DMS79 treated with DMSO at 0.1 percent for 48 hours (cell line): ENCODE measurements around the gene S100A4.
"Not testable (repeated sequence)": the region's sequence is repeated elsewhere in the genome, so short reads cannot be mapped to it uniquely, and the experiment has no call there.

Experiments
- DNase-seq: peaks from one replicate; lab custom pipeline; 2025; lab: John Stamatoyannopoulos, UW

The S100A4 gene

GRCh38 chr1:153545067-153546055, at the start of gene S100A4:
Gene S100A4 (minus strand): TSS chr1:153545806. CDS start chr1:153544794, 1,012 bp downstream.
- DNase-seq, result peak; percentile 93

- peak; percentile 68 for DNase-seq
These were observed 47.1 kb upstream of the S100A4 start for GRCh38 chr1:153592748-153593147.

GRCh38 chr1:153588482-153588881, 42.9 kb upstream of the S100A4 start:
- no peak for DNase-seq

- DNase-seq, result not testable (repeated sequence)
These were observed 42.4 kb upstream of the S100A4 start for GRCh38 chr1:153588033-153588432.

DNA sequence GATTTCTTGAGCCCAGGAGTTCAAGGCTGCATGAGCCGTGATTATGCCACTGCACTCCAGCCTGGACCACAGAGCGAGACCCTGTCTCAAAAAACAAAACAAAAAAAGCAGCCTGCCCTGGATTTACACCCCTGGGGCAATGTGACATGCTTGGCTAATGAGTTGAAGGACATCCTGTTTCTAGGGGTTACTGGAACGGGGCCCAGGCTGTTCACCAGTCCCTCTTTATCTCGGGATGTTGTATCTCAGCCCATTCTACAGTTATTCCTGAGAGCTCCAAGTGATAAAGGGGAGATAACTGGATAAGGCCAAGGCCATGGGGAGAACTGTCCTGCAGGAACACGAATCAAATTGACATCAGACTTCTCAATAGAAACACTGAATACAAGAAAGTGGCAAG, 41.7 kb upstream of the S100A4 start:
- no peak for DNase-seq

DNA sequence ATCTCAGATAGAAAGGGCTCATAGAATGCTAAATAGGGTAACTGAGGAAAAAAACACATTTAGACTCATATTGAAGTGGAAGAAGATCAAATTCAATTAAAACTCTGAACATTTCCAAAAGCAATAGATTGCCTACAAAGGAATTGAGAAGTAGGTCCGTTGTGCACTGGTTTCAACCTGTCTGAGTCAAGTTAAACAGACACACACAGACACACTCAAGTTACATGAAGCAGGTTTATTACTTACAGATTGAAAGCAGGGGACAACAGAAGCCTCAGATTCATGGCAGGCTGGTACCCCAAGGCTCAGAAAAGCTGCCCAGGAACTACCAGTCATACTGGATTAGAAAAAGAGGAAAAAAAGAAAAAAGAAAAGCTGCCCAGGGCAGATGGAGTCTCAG, 40.7 kb upstream of the S100A4 start:
- DNase-seq, result no peak

- DNase-seq, result no peak
These were observed 39.4 kb upstream of the S100A4 start for GRCh38 chr1:153585006-153585405.

GRCh38 chr1:153583976-153584375, 38.4 kb upstream of the S100A4 start:
- DNase-seq, result no peak

- DNase-seq, result not testable (repeated sequence)
These were observed 37.9 kb upstream of the S100A4 start for GRCh38 chr1:153583514-153583913.

DNA sequence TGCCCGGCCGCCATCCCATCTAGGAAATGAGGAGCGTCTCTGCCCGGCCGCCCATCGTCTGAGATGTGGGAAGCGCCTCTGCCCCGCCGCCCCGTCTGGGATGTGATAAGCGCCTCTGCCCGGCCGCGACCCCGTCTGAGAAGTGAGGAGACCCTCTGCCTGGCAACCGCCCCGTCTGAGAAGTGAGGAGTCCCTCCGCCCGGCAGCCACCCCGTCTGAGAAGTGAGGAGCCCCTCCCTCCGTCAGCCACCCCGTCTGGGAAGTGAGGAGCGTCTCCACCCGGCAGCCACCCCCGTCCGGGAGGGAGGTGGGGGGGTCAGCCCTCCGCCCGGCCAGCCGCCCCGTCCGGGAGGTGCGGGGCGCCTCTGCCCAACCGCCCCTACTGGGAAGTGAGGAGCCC, 37.2 kb upstream of the S100A4 start:
- not testable (repeated sequence) for DNase-seq

DNA sequence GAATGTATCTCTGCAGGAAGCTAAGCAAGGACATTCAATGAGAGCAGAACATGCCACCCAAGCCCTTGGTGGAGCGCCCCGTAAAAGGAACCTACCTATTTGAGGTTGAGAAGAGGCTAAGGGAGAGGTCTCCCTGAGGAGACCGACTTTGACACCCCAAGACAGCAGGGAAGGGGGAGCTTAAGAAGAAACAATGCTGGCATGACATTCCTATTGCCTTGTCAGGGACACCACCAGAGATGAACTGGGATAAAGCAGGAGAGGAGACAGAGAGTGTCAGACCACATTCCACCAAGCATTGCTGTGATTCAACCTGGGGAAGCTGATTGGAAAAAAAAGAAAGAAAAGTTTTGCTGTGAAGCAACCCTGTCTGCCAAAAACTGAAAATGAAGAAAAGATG, 33.3 kb upstream of the S100A4 start:
- DNase-seq, result no peak

DNA sequence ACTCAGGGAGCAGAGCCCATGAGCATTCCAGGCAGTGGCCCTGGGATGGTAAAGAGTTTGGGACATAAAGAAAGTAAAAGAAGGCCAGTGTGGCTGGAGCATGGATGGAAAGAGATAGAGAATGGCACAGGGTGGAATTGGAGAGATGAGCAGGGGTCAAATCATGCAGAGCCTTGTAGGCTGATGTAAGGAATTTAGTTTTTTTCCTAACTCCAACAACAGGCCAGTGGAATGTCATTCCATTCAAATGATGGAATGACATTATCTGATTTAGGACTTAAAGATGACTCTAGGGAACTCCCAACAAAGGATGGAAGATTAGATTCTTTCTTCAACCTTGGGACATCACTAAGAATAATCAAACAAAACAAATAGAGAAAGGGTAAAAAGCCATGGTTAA, 32.9 kb upstream of the S100A4 start:
- no peak for DNase-seq

GRCh38 chr1:153577624-153578051, 32.0 kb upstream of the S100A4 start:
- DNase-seq, result no peak

- DNase-seq, result no peak
These were observed 31.5 kb upstream of the S100A4 start for GRCh38 chr1:153577138-153577537.

GRCh38 chr1:153575497-153575896, 29.9 kb upstream of the S100A4 start:
- DNase-seq, result not testable (repeated sequence)

GRCh38 chr1:153575081-153575491, 29.5 kb upstream of the S100A4 start:
- not testable (repeated sequence) for DNase-seq

GRCh38 chr1:153573351-153573750, 27.7 kb upstream of the S100A4 start:
- DNase-seq, result no peak

DNA sequence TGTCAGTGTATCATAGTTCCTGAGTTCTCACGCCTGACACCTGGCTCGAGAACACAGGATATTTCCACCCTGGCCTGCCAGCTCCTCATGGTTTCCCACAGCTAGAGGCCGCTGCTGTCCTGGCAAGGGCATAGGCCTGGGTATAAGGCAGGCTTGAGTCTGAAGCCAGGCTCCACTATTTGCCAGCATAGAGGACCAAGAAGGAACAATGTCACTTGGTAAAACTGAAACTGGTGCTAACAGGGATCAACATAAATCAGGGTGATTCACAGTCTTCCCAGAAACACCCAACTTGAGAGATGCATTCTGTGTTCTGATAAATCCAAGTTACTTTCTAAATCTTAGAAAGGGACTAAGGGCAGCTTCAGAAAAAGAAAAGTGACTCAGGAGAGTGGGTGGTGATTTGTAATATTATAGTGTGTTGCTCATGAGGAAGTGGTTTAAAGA, 27.0 kb upstream of the S100A4 start:
- no peak for DNase-seq

- no peak for DNase-seq
These were observed 26.1 kb upstream of the S100A4 start for GRCh38 chr1:153571706-153572105.

GRCh38 chr1:153570874-153571273, 25.3 kb upstream of the S100A4 start:
- no peak for DNase-seq

DNA sequence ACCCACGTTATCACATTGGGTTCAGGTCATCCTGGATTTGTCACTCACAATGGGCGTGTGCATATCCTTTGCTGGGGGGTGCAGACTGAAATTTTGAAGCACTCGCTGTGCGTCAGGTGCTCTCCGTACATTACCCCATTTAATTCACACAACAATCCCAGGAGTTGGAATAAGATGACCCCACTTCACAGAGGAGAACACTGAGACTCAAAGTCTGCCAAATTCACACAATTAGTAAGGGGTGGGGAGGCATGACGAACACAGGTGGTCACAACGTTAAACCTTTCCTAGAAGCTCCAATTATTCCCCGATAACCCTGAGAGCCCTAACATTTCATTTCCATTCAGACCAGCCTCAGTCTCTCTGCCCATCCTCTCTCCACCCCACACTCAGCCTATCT, 23.9 kb upstream of the S100A4 start:
- no peak for DNase-seq

DNA sequence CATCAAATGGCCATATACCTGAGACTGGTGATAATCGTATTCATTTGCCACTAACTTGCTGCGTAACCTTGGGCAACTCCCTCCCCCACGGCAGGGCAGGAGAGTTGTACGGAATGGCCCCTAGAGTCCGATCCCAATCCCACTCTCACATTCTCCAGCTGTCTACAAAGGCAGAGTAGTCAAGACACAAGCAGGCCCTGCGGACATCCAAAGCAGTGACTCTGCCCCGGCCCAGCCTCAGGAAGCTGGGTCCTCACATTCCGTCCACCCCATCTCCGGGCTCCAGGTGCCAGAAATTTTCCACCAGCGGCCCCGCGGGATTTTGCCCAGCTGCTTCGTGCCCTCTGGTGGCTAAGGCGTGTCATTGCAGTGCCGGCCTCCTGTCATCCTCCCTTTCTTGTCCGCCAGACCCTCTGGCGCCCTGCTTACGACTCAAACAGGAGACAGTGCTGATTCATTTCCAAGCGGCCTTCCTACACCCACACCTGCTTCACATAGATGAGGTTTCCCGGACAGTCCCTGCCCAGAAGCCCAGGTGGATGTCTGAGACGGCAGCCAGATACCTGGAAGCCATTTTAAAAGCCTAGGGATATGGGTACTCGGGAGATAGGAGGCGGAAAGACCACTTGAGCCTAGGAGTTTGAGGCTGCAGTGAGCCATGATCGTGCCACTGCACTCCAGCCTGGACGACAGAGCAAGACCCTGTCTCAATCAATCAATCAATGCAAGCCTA, 22.9 kb upstream of the S100A4 start:
- DNase-seq, result peak; percentile 94
